Immature natural killer cell (primary cell): Measurements from ENCODE around the gene EDEM1. TPM values are rescaled to one million over a fixed set of nuclear protein-coding genes. Genes with fewer than 3 reads are reported as not detected.

Source experiments
- DNase-seq, 3 donors: peaks; one replicate each; pipeline ENCODE4 v3.0.0; 2022; ENCODE audit warnings: mixed read lengths in 1 of 3
- H3K27ac Mint-ChIP-seq, 6 donors: one replicate each; pipeline ENCODE4 v1.8.0; 2020; ENCODE audit warnings: mixed read lengths in 6 of 6, mild to moderate bottlenecking in 5 of 6, inconsistent platforms in 4 of 6, moderate library complexity in 3 of 6
- H3K27me3 Mint-ChIP-seq, 3 donors: one replicate each; pipeline ENCODE4 v1.8.0; 2020 to 2021; ENCODE audit warnings: low read depth in 3 of 3, mild to moderate bottlenecking in 3 of 3, mixed read lengths in 3 of 3, moderate library complexity in 3 of 3, inconsistent platforms in 1 of 3
- H3K36me3 Mint-ChIP-seq, 3 donors: one replicate each; pipeline ENCODE4 v1.8.0; 2020; ENCODE audit warnings: mixed read lengths in 3 of 3, inconsistent platforms in 2 of 3, mild to moderate bottlenecking in 2 of 3
- H3K4me1 Mint-ChIP-seq, 2 donors: one replicate each; pipeline ENCODE4 v1.8.0; 2020; ENCODE audit warnings: inconsistent platforms in 2 of 2, mild to moderate bottlenecking in 2 of 2, mixed read lengths in 2 of 2, moderate library complexity in 1 of 2
- H3K4me3 Mint-ChIP-seq, 5 donors: one replicate each; pipeline ENCODE4 v1.8.0; 2020; ENCODE audit warnings: mild to moderate bottlenecking in 5 of 5, mixed read lengths in 5 of 5, inconsistent platforms in 3 of 5, moderate library complexity in 3 of 5
- H3K9me3 Mint-ChIP-seq, 6 donors: one replicate each; pipeline ENCODE4 v1.8.0; 2020; ENCODE audit warnings: mild to moderate bottlenecking in 6 of 6, mixed read lengths in 6 of 6, inconsistent platforms in 4 of 6, moderate library complexity in 3 of 6
- polyA plus RNA-seq, 3 donors: library from polyadenylated mRNA; unstranded; fragments of 300-500 nt; fragmentation: Illumina TruSeq; gene quantifications; one replicate each; pipeline ENCODE4 v1.2.3, GENCODE V29; 2021

EDEM1 gene
- polyA plus RNA-seq, 3 donors from 2014 or later, result 15.3 to 29.3 (median 24.0) TPM

DNA sequence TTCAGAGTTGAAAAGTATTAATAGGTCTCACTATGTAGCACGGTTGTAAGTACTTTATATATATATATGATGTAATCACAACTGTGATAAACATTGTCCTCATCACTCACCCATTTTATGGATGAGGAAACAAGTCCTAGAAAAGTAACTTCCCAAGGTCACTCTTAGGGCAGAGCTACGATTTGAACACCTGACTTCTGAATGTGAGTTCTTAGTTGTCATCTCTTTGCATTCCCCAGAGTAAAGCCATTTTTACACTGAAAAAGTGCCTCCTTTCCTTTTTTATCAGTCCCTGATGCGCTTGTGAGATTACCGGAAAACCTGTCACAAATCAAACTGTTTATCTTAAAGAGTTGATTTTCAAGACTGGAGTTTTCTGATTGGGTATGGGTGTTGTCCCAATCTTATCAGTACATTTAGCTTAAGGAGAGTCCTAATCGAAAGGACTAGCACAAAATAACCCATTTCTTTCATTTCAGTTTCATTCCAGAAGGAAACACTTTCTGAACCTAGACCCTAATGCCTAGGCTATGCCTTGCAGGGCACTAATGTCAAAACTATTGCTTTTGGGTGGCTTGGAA, 2.3 kb upstream of the EDEM1 start:
- Mint-ChIP-seq H3K4me3 (no peak overlapping the region), H3K36me3 (peaks cover 2 to 11% (median 3%) of the 10 kb centered on the region in 3 donors)
- DNase-seq, result no peak

GRCh38 chr3:5186089-5186857, 1.2 kb upstream of the EDEM1 start:
- DNase-seq, result no peak
- Mint-ChIP-seq H3K4me3 (peak overlapping the region; percentile 96 to 99 (median 97)), H3K27me3 (peaks cover 2 to 10% (median 9%) of the 10 kb centered on the region in 3 donors), H3K4me1 (peaks cover 27 to 42% of the 10 kb centered on the region in 2 donors), H3K9me3 (no peaks in the 10 kb centered on the region), H3K36me3 (peaks cover 0 to 7% (median under 1%) of the 10 kb centered on the region in 3 donors), H3K27ac (peak overlapping the region; percentile 56 to 82 (median 66))

More for the DNA sequence above, 2.3 kb upstream of the EDEM1 start:
- Mint-ChIP-seq H3K27me3 (peaks cover 2 to 10% (median 6%) of the 10 kb centered on the region in 3 donors), H3K4me1 (peaks cover 23 to 35% of the 10 kb centered on the region in 2 donors), H3K27ac (peak overlapping the region in 1 of 6 donors; percentile 82), H3K9me3 (no peaks in the 10 kb centered on the region)

- Mint-ChIP-seq H3K36me3 (peaks cover 0 to 5% (median 0%) of the 10 kb centered on the region in 3 donors), H3K4me1 (peaks cover 32 to 47% of the 10 kb centered on the region in 2 donors), H3K4me3 (peak overlapping the region; percentile 96 to 99 (median 97)), H3K9me3 (no peaks in the 10 kb centered on the region), H3K27me3 (peaks cover 2 to 10% (median 9%) of the 10 kb centered on the region in 3 donors), H3K27ac (peak overlapping the region; percentile 82 to 99 (median 95))
- peak in 1 of 3 donors; percentile 19 for DNase-seq
Measured at GRCh38 chr3:5186858-5187155, 700 bp upstream of the EDEM1 start.

DNA sequence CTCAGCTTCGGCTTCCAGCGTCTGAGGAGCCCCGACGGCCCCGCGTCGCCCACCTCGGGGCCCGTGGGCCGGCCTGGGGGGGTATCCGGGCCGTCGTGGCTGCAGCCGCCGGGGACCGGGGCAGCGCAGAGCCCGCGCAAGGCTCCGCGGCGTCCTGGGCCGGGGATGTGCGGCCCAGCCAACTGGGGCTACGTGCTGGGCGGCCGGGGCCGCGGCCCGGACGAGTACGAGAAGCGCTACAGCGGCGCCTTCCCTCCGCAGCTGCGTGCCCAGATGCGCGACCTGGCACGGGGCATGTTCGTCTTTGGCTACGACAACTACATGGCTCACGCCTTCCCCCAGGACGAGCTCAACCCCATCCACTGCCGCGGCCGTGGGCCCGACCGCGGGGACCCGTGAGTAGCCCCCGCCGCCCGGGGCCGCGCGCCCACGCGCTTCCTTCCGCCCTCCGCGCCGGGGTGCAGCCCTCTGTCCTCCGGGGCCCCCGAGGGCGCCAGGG, 462 bp downstream of the EDEM1 start:
- Mint-ChIP-seq H3K27me3 (peaks cover 2 to 12% (median 7%) of the 10 kb centered on the region in 3 donors), H3K27ac (peak overlapping the region; percentile 83 to 97 (median 92)), H3K36me3 (peaks cover 0 to 5% (median 0%) of the 10 kb centered on the region in 3 donors), H3K4me1 (peaks cover 44 to 59% of the 10 kb centered on the region in 2 donors), H3K4me3 (peak overlapping the region; percentile 90 to 97 (median 97)), H3K9me3 (no peaks in the 10 kb centered on the region)
- peak; percentile 68 to 73 (median 71) for DNase-seq

GRCh38 chr3:5188419-5189221, 1.1 kb downstream of the EDEM1 start:
- Mint-ChIP-seq H3K27me3 (peaks cover 2 to 12% (median 7%) of the 10 kb centered on the region in 3 donors), H3K9me3 (no peaks in the 10 kb centered on the region), H3K4me1 (peaks cover 47 to 62% of the 10 kb centered on the region in 2 donors), H3K27ac (peak overlapping the region; percentile 79 to 97 (median 92)), H3K4me3 (peak overlapping the region; percentile 90 to 97 (median 96)), H3K36me3 (peaks cover 0 to 5% (median 0%) of the 10 kb centered on the region in 3 donors)
- DNase-seq, result no peak

- Mint-ChIP-seq H3K27ac (peak overlapping the region in 5 of 6 donors; percentile 10 to 76 (median 23)), H3K9me3 (no peaks in the 10 kb centered on the region), H3K27me3 (peaks cover 2 to 12% (median 7%) of the 10 kb centered on the region in 3 donors), H3K4me1 (peaks cover 63 to 79% of the 10 kb centered on the region in 2 donors), H3K36me3 (peaks cover 0 to 5% (median 0%) of the 10 kb centered on the region in 3 donors), H3K4me3 (peak overlapping the region; percentile 56 to 97 (median 90))
- no peak for DNase-seq
Measured at GRCh38 chr3:5190147-5190791, 2.8 kb downstream of the EDEM1 start.

GRCh38 chr3:5191555-5192304, 4.2 kb downstream of the EDEM1 start:
- DNase-seq, result no peak
- Mint-ChIP-seq H3K27ac (peak overlapping the region; percentile 32 to 75 (median 52)), H3K36me3 (peaks cover 0 to 5% (median 0%) of the 10 kb centered on the region in 3 donors), H3K9me3 (no peaks in the 10 kb centered on the region), H3K4me3 (peak overlapping the region in 1 of 5 donors; percentile 60), H3K4me1 (peaks cover 77 to 84% of the 10 kb centered on the region in 2 donors), H3K27me3 (peaks cover 2 to 14% (median 7%) of the 10 kb centered on the region in 3 donors)

DNA sequence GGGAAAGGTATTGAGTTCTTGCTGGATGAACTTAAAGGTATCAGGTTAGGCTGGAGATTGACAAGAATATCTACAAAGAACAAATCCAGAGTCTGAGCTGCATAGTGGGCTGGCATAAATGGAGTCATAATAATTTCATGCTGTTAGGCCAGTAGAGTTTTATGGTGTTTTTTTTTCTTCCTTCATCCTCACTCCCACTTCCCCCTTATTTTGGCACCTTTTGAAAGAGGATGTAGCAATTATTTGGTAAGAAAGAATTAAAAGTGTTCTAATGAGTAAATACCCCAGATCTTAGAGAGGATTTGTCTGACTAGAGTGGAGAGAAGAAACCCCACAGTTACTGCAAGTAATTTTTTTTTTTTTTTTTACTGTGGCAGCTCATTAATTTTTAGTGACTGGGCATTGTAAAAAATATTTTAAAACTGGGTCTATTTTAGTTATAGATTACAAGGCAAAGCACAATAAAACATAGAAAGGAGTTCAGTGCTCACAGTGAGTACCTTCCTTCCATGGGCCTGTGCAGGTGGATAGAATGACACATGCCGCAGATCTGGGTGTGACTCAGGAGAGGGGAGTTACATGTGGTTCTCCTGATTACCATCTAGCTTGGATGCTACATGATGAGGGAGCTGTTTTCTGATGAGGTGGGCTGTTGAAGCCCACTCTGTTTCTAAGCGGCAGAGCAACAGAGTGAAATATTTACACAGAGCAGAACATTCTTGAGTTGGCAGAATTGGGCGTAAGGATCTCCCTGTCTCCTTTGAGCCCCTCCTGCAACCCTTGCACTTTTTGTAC, 5.3 kb downstream of the EDEM1 start:
- Mint-ChIP-seq H3K36me3 (peaks cover 0 to 5% (median 0%) of the 10 kb centered on the region in 3 donors), H3K27ac (peak overlapping the region; percentile 44 to 76 (median 66)), H3K27me3 (peaks cover 0 to 10% (median 7%) of the 10 kb centered on the region in 3 donors), H3K9me3 (no peaks in the 10 kb centered on the region), H3K4me3 (peak overlapping the region in 2 of 5 donors; percentile 12 to 33), H3K4me1 (peaks cover 81 to 88% of the 10 kb centered on the region in 2 donors)
- no peak for DNase-seq

GRCh38 chr3:5194341-5194740, 6.8 kb downstream of the EDEM1 start:
- peaks cover 4 to 9% (median 5%) of the 10 kb centered on the region in 3 donors for H3K36me3 Mint-ChIP-seq
- DNase-seq, result no peak
- peak overlapping the region; percentile 62 to 90 (median 78) for H3K27ac Mint-ChIP-seq
- peak overlapping the region in 4 of 5 donors; percentile 1 to 58 (median 48) for H3K4me3 Mint-ChIP-seq
- no peaks in the 10 kb centered on the region for H3K9me3 Mint-ChIP-seq
- peaks cover 84 to 93% of the 10 kb centered on the region in 2 donors for H3K4me1 Mint-ChIP-seq
- H3K27me3 Mint-ChIP-seq, result peaks cover 0 to 4% (median 3%) of the 10 kb centered on the region in 3 donors

DNA sequence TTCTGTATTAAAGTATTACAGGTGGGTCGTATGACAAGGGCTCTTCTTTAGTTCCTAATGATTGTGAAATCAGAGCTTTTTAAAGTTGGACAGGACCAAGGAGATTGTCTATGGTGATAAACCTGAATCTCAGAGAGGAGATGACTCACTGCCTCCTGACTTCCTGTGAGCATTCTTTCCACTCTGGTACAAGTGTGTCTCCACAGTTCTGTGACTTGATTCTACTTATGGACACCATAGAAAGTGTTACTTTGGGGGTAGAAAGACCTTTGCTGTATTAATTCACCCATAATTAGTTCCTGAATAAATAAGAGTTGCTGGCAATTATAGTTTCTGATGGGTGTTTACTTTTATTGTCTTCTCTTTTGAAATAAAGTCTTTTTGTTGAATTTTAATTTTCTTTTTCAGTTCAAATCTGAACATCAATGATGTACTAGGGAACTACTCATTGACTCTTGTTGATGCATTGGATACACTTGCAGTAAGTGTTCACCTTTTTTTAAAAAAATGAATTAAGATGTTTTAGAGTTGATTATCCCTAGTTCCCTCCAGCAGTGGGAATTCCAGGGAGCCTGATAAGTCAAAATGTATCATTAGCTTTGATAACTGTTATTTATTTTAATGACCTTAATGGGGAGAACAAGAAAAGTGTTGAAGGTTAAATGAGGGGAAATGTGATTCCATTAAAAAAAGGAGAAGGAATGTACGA, 7.4 kb downstream of the EDEM1 start:
- Mint-ChIP-seq H3K36me3 (peaks cover 4 to 9% (median 5%) of the 10 kb centered on the region in 3 donors), H3K9me3 (no peaks in the 10 kb centered on the region), H3K27ac (peak overlapping the region; percentile 58 to 90 (median 78)), H3K4me3 (peak overlapping the region; percentile 1 to 58 (median 46)), H3K27me3 (peaks cover 0 to 4% (median 3%) of the 10 kb centered on the region in 3 donors), H3K4me1 (peaks cover 78 to 89% of the 10 kb centered on the region in 2 donors)
- peak; percentile 41 to 46 (median 43) for DNase-seq

DNA sequence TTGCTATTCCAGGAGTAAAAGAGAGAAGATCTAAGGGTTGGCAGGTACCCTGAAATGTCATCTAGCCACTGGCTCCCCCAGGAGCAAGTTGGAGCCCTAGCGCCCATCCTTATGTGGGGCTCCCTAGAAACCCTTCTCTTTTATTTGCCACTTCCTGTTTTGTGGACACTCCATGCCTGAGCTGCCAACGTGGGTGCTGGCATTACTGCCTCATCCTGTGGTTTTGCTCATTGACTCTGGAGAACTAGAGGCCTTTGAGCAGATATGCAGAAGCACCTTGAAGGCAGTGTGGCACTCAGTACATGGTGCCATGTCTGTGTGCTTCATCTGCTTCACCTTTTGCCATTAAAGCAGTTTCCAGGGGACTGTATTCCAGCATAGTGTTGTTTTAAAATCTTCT, 8.1 kb downstream of the EDEM1 start:
- H3K9me3 Mint-ChIP-seq, result no peaks in the 10 kb centered on the region
- peak overlapping the region in 2 of 5 donors; percentile 32 to 45 for H3K4me3 Mint-ChIP-seq
- H3K36me3 Mint-ChIP-seq, result peaks cover 4 to 9% (median 5%) of the 10 kb centered on the region in 3 donors
- peaks cover 0 to 4% (median 0%) of the 10 kb centered on the region in 3 donors for H3K27me3 Mint-ChIP-seq
- H3K27ac Mint-ChIP-seq, result peak overlapping the region; percentile 47 to 90 (median 74)
- no peak for DNase-seq
- peaks cover 72 to 83% of the 10 kb centered on the region in 2 donors for H3K4me1 Mint-ChIP-seq
